Type B pancreatic cell (in vitro differentiated cells): ENCODE measurements around the gene SLF1. TPM values are rescaled to one million over a fixed set of nuclear protein-coding genes. Genes with fewer than 3 reads are reported as not detected.

Experiments
- DNase-seq: peaks from one replicate; pipeline ENCODE4 v3.0.0; 2021; ENCODE audit warnings: mixed read lengths; ENCODE audit not compliant: unreplicated experiment; ENCODE audit errors: extremely low spot score
- H3K27ac Mint-ChIP-seq: 2 replicates; pipeline ENCODE4 v1.8.0; 2021; ENCODE audit warnings: mild to moderate bottlenecking, mixed read lengths
- H3K27me3 Mint-ChIP-seq: 2 replicates; pipeline ENCODE4 v1.8.0; 2021; ENCODE audit warnings: mixed read lengths
- H3K36me3 Mint-ChIP-seq: 2 replicates; pipeline ENCODE4 v1.8.0; 2021; ENCODE audit warnings: mixed read lengths
- H3K4me1 Mint-ChIP-seq: one replicate; pipeline ENCODE4 v1.8.0; 2021; ENCODE audit warnings: mixed read lengths; ENCODE audit not compliant: unreplicated experiment
- H3K4me3 Mint-ChIP-seq: 2 replicates; pipeline ENCODE4 v1.8.0; 2021; ENCODE audit warnings: mild to moderate bottlenecking, mixed read lengths
- H3K9me3 Mint-ChIP-seq: 2 replicates; pipeline ENCODE4 v1.8.0; 2021; ENCODE audit warnings: mixed read lengths
- total RNA-seq: library from RNA; stranded (reverse); gene quantifications from 2 replicates; pipeline ENCODE4 v1.2.1, GENCODE V29; 2021; ENCODE audit warnings: low replicate concordance
- TF ChIP-seq, protein P1 (sequence below): fragments of 200-600 bp; sonication (generic); conservative IDR thresholded peaks from 2 replicates; pipeline ENCODE4 v1.5.0; 2021; ENCODE audit warnings: antibody characterized with exemption, mild to moderate bottlenecking

SLF1 gene
- total RNA-seq, 1 donor from 2014 or later: 17.5 TPM

DNA sequence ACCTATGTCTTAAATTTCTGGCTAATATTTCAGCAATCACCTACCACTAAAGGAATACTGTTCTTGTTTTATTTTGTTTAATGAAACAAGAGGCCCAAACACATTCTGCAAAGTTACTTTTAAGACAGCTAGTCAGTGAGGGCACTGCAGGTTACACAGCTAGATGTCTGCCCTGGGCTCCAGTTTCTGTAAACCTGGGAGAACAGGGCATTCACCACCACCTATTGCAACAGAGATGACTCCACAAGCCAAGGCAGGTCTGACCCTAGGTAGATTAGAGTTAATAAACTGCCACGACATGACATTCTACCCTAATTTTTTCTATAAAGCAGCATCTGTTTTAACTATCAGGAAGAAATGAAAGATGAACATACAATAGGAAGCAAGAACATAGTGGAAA lies 90.8 kb downstream of the SLF1 start:
- Mint-ChIP-seq H3K27me3 (no peaks in the 10 kb centered on the region), H3K4me3 (no peak overlapping the region), H3K36me3 (peaks cover 7% of the 10 kb centered on the region), H3K27ac (no peak overlapping the region), H3K9me3 (no peaks in the 10 kb centered on the region), H3K4me1 (peaks cover 17% of the 10 kb centered on the region)
- TF ChIP-seq, protein P1, sequence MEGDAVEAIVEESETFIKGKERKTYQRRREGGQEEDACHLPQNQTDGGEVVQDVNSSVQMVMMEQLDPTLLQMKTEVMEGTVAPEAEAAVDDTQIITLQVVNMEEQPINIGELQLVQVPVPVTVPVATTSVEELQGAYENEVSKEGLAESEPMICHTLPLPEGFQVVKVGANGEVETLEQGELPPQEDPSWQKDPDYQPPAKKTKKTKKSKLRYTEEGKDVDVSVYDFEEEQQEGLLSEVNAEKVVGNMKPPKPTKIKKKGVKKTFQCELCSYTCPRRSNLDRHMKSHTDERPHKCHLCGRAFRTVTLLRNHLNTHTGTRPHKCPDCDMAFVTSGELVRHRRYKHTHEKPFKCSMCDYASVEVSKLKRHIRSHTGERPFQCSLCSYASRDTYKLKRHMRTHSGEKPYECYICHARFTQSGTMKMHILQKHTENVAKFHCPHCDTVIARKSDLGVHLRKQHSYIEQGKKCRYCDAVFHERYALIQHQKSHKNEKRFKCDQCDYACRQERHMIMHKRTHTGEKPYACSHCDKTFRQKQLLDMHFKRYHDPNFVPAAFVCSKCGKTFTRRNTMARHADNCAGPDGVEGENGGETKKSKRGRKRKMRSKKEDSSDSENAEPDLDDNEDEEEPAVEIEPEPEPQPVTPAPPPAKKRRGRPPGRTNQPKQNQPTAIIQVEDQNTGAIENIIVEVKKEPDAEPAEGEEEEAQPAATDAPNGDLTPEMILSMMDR: no peak
- no peak for DNase-seq

DNA sequence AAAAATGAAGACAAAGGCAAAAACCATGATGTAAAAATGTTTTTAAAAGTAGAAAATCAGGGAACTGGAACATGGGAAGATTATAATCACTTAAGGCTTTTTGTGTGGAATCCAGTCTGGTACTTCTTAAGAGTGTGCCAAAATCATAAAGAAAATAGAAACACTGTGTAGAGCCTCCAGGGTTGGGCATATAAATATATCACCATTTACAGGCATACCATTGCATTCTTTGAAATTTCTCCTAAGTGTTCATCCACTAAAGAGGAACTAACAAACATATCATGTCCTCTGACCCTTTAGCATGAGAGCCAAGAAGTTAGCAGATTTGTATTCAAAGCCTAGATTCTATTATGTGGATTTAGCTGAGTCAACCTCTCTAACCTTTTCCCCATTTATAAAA lies 93.3 kb downstream of the SLF1 start:
- Mint-ChIP-seq H3K9me3 (no peaks in the 10 kb centered on the region), H3K4me3 (no peak overlapping the region), H3K27me3 (no peaks in the 10 kb centered on the region), H3K27ac (no peak overlapping the region), H3K4me1 (peaks cover 11% of the 10 kb centered on the region), H3K36me3 (peaks cover 7% of the 10 kb centered on the region)
- no peak for DNase-seq
- TF ChIP-seq, protein P1: no peak

DNA sequence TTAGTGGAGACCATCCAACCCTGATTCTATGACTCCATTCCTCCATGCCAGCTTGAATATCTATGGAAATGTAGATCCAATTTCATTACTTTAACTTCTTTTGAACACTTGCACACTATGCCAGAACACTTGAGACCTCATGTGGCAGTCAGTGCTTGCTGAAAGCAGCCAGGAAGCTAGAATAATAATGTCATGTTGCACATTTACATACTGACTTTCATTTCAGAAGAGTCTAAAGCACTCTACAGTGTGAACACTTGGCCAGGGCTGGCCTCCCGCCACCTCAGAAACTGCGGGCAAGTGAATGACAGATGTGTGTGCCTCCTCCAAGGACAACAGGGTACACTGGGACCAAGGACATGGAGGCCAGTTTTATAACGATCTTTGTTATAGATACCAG lies 97.3 kb downstream of the SLF1 start:
- TF ChIP-seq, protein P1: no peak
- Mint-ChIP-seq H3K4me1 (no peaks in the 10 kb centered on the region), H3K4me3 (no peak overlapping the region), H3K36me3 (peaks cover 8% of the 10 kb centered on the region), H3K27ac (no peak overlapping the region), H3K27me3 (no peaks in the 10 kb centered on the region), H3K9me3 (no peaks in the 10 kb centered on the region)
- DNase-seq: no peak

DNA sequence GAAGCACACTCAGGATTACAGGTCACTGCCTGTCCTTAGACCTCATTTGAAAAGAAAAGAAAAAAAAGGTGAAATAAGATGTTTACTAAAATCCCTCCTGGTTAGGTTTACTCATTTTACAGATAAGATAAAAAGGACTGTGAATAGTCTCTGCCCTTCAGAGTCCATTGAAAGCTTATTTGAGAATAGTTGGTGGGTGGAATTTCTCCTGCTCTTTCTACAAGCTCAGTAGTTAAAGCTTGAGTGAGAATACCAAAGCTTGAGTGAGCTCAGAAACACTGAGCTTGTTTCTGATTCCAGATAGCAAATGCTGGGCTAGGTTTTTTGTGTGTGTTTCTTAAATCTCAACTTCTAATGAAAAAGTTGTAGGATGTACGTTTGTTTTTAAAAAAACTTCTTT lies 106.7 kb downstream of the SLF1 start:
- no peaks in the 10 kb centered on the region for H3K36me3 Mint-ChIP-seq
- TF ChIP-seq, protein P1: no peak
- H3K27ac Mint-ChIP-seq: no peak overlapping the region
- H3K4me3 Mint-ChIP-seq: peak overlapping the region; percentile 29
- DNase-seq: no peak
- peaks cover 14% of the 10 kb centered on the region for H3K4me1 Mint-ChIP-seq
- H3K9me3 Mint-ChIP-seq: no peaks in the 10 kb centered on the region
- no peaks in the 10 kb centered on the region for H3K27me3 Mint-ChIP-seq

DNA sequence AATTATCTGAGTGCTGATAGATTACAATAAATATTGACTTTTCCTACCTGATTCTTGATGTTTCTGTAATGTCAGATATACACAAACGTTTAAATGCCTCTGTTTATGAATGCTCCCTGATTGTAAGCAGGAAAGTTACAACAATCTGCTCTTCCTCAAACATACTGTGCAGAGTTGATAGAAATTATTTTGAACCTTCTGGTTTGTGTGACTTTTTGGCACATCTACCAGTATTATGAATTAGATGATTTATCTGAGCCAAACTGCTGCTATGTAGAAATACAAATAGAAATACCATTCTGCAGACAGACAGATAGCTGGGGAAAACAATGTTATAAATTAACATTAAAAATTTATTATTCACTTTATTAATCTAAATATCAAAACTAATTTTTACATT lies 113.0 kb downstream of the SLF1 start:
- TF ChIP-seq, protein P1: no peak
- Mint-ChIP-seq H3K36me3 (no peaks in the 10 kb centered on the region), H3K27ac (no peak overlapping the region), H3K4me1 (peaks cover 4% of the 10 kb centered on the region), H3K9me3 (no peaks in the 10 kb centered on the region), H3K4me3 (no peak overlapping the region), H3K27me3 (no peaks in the 10 kb centered on the region)
- DNase-seq: no peak

DNA sequence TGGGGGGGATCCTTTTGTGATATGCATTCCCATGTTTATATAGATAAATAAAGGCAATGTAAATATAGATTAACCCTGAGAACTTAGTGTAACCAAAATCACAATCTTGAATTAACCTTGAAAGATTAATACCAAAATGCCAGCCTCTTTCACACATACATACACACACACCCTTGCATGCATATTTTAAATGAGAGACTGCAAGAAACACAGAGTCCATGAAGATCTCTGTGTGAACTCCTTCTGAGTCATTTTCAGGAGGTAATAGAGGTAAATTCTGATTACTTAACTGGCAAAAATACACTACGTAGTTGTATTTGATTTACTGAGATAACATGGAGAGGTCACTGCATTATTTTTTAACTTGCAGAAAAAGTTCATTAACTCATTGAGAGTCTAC lies 118.0 kb downstream of the SLF1 start:
- Mint-ChIP-seq H3K27ac (no peak overlapping the region), H3K4me3 (no peak overlapping the region), H3K4me1 (no peaks in the 10 kb centered on the region), H3K27me3 (no peaks in the 10 kb centered on the region), H3K36me3 (no peaks in the 10 kb centered on the region), H3K9me3 (no peaks in the 10 kb centered on the region)
- DNase-seq: no peak
- TF ChIP-seq, protein P1: no peak
